SK-N-SH (cell line): Measurements from ENCODE around the gene HSD17B7. TPM values are rescaled to one million over a fixed set of nuclear protein-coding genes. Genes with fewer than 3 reads are reported as not detected.
A peak's percentile ranks its signal among the peaks of the same experiment; 100 is the strongest.
"Not testable (repeated sequence)": the region's sequence is repeated elsewhere in the genome, so short reads cannot be mapped to it uniquely, and the experiment has no call there.

Source experiments
- CTCF ChIA-PET: fragments of 300-600, 350-600 bp; formaldehyde crosslinking; extraction: SDS; loops from one replicate; lab custom pipeline; 2021; lab: Yijun Ruan, JAX
- POLR2A ChIA-PET: fragments of 350-600 bp; sonication (Branson Sonifier 250); formaldehyde crosslinking; extraction: SDS; loops from one replicate; lab custom pipeline; 2020; ENCODE audit warnings: antibody characterized with exemption, inconsistent platforms; lab: Yijun Ruan, JAX
- DNase-seq: peaks from one replicate; pipeline ENCODE4 v3.0.0; 2012
- H2AFZ ChIP-seq: fragments of 200-600 bp; sonication (generic); 2 replicates; pipeline ENCODE4 v1.8.1; 2016; ENCODE audit warnings: antibody characterized with exemption, mild to moderate bottlenecking, low read depth
- H3F3A ChIP-seq: fragments of 200-600 bp; sonication (generic); replicated peaks from 2 replicates; pipeline ENCODE3; 2016; ENCODE audit warnings: antibody characterized with exemption, mild to moderate bottlenecking; ENCODE audit not compliant: insufficient read depth
- H3K27ac ChIP-seq, 2 experiments: fragments of 200-500 bp in 1 of 2; fragments of 200-600 bp in 1 of 2; sonication (Bioruptor generic) in 1 of 2; sonication (generic), shearing (Covaris generic) in 1 of 2; 2 replicates each; pipeline versions ENCODE4 v1.5.1 to v1.6.1; 2014 to 2016; ENCODE audit warnings: low read depth in 2 of 2, inconsistent platforms in 1 of 2, low read length in 1 of 2, mild to moderate bottlenecking in 1 of 2, mixed read lengths in 1 of 2
- H3K27me3 ChIP-seq: fragments of 200-600 bp; sonication (generic), shearing (Covaris generic); 2 replicates; pipeline ENCODE4 v1.6.1; 2016; ENCODE audit warnings: mixed run types; ENCODE audit not compliant: insufficient read depth
- H3K36me3 ChIP-seq, 2 experiments: fragments of 200-500 bp in 1 of 2; fragments of 200-600 bp in 1 of 2; sonication (Bioruptor generic) in 1 of 2; sonication (generic) in 1 of 2; replicated peaks in 1 of 2; 2 replicates each; pipeline versions ENCODE3 to v1.5.1; 2014 to 2016; ENCODE audit warnings: low read length in 1 of 2, mild to moderate bottlenecking in 1 of 2; ENCODE audit not compliant: insufficient read depth in 2 of 2, control insufficient read depth in 1 of 2
- H3K4me1 ChIP-seq, 2 experiments: fragments of 200-500 bp in 1 of 2; fragments of 200-600 bp in 1 of 2; sonication (Bioruptor generic) in 1 of 2; sonication (generic), shearing (Covaris generic) in 1 of 2; 2 replicates each; pipeline versions ENCODE4 v1.5.1 to v1.6.1; 2014 to 2016; ENCODE audit warnings: low read depth in 1 of 2, low read length in 1 of 2, mixed run types in 1 of 2; ENCODE audit not compliant: insufficient read depth in 2 of 2, control insufficient read depth in 1 of 2
- H3K4me2 ChIP-seq: fragments of 200-600 bp; sonication (generic), shearing (Covaris generic); 2 replicates; pipeline ENCODE4 v1.6.1; 2017; ENCODE audit warnings: mixed run types
- H3K4me3 ChIP-seq, 2 experiments: fragments of 200-500 bp in 1 of 2; fragments of 200-600 bp in 1 of 2; sonication (Bioruptor generic) in 1 of 2; sonication (generic), shearing (Covaris generic) in 1 of 2; 2 replicates each; pipeline versions ENCODE4 v1.5.1 to v1.8.1; 2014 to 2016; ENCODE audit warnings: low read depth in 2 of 2, inconsistent platforms in 1 of 2, low read length in 1 of 2, mild to moderate bottlenecking in 1 of 2, mixed read lengths in 1 of 2, moderate library complexity in 1 of 2
- H3K79me2 ChIP-seq: fragments of 200-600 bp; sonication (generic); 2 replicates; pipeline ENCODE4 v1.8.1; 2017; ENCODE audit warnings: mild to moderate bottlenecking; ENCODE audit not compliant: insufficient read depth
- H3K9ac ChIP-seq: fragments of 200-600 bp; sonication (generic); 2 replicates; pipeline ENCODE4 v1.6.1; 2017; ENCODE audit warnings: mixed run types
- H3K9me2 ChIP-seq: fragments of 200-600 bp; sonication (generic); 2 replicates; pipeline ENCODE4 v1.6.1; 2017; ENCODE audit warnings: mixed run types
- H3K9me3 ChIP-seq: fragments of 200-600 bp; sonication (generic); 2 replicates; pipeline ENCODE4 v1.6.1; 2017; ENCODE audit warnings: mixed run types, mild to moderate bottlenecking, moderate library complexity
- H4K20me1 ChIP-seq: fragments of 200-600 bp; sonication (generic); 2 replicates; pipeline ENCODE4 v1.6.1; 2017; ENCODE audit warnings: mild to moderate bottlenecking, mixed run types; ENCODE audit not compliant: insufficient read depth
- MXI1 ChIP-seq: IDR thresholded peaks from 2 replicates; pipeline ENCODE4 v1.6.1; 2012; ENCODE audit warnings: mild to moderate bottlenecking, low read depth, low read length, improper control_type of control experiment
- WGBS: methylation state at CpG from one replicate; pipeline ENCODE4 v1.1.6; 2017; ENCODE audit warnings: low lambda C conversion rate; 5-methylcytosine and 5-hydroxymethylcytosine counted together
- polyA plus RNA-seq, 3 experiments: library from polyadenylated mRNA; depleted of rRNA; stranded (reverse); fragments of >200 nt; gene quantifications; 2 replicates each; pipeline ENCODE4 v1.2.3, GENCODE V29; 2012
- TF ChIP-seq, protein P1 (sequence below): IDR thresholded peaks from 2 replicates; pipeline ENCODE4 v1.4.0; 2012; ENCODE audit warnings: low read depth, borderline replicate concordance

The HSD17B7 gene
- polyA plus RNA-seq, 1 of the 3 experiments (the other 2 are of a cell fraction), result 14.5 TPM

DNA sequence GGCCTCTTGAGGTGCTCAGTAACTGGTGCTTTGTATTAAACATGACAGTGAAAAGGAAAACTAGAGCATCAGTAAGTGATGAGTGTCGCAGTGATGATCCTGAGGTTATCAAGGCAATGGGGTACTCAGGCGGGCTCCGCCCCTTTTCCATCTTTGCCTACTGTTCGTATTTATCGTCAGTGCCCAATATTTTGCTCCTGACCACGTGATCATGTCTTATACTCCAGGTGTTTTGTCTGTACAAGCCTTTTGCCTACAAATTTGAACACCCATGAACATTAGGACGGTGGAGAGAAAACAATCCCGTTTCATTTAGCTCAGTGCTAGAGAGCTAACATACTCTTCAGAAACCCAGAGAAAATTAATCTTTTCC, 469 bp downstream of the HSD17B7 start:
- WGBS, result 1% methylated on average over 7 of the region's 8 CpGs
- not testable (repeated sequence) for DNase-seq
- peak overlapping the region; percentile 69 for H3K4me2 ChIP-seq

DNA sequence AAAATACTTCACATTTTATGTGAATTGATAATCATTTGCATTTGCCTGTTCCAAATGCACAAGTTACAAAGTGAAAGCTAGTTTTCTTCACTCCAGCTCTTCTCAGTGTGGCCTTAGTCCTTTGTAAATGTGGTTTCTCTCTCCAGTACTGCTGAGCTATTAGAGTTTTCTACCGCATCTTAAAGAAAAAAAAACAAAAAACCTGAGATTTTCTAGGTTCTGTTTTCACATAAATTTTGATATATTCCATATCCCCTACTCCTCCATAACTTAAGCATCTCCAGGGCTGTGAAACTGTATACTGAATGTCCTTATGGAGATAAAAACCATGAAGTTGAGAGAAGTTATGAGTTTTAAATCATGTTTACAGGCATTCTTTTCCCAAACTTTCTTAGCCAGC, 3.8 kb downstream of the HSD17B7 start:
- peaks cover 5 to 11% of the 10 kb centered on the region in 2 experiments for H3K36me3 ChIP-seq
- POLR2A ChIA-PET, H3K79me2 ChIP-seq, DNase-seq, H3K4me2 ChIP-seq, H3K27me3 ChIP-seq, H3K4me3 ChIP-seq, H3K9me2 ChIP-seq, H2AFZ ChIP-seq, H3K4me1 ChIP-seq, H3F3A ChIP-seq, H3K27ac ChIP-seq, H3K9ac ChIP-seq, H4K20me1 ChIP-seq, H3K9me3 ChIP-seq: not testable (repeated sequence)
- CTCF ChIA-PET, result interaction anchor here (1.1 kb wide), 1 partner anchor 181 kb away, joined by 4 read pairs; no protein-coding TSS in a partner anchor
- WGBS, result 100% methylated on average over 1 of the region's 1 CpG

More for the DNA sequence above, 469 bp downstream of the HSD17B7 start:
- CTCF ChIA-PET, H3K79me2 ChIP-seq, H3K36me3 ChIP-seq, H3F3A ChIP-seq, H3K9me3 ChIP-seq, H4K20me1 ChIP-seq, POLR2A ChIA-PET, H3K9me2 ChIP-seq, H3K4me1 ChIP-seq, H3K27ac ChIP-seq, H3K27me3 ChIP-seq, H2AFZ ChIP-seq: not testable (repeated sequence)
- Histone ChIP-seq H3K4me3 (peak overlapping the region; percentile 55 to 74), H3K9ac (peak overlapping the region; percentile 54; the same call in 1 of the 2 replicates)
- TF ChIP-seq MXI1, result 0 out of 2 replicates have a peak, but pooled peaks have one; percentile 9
- TF ChIP-seq, protein P1, sequence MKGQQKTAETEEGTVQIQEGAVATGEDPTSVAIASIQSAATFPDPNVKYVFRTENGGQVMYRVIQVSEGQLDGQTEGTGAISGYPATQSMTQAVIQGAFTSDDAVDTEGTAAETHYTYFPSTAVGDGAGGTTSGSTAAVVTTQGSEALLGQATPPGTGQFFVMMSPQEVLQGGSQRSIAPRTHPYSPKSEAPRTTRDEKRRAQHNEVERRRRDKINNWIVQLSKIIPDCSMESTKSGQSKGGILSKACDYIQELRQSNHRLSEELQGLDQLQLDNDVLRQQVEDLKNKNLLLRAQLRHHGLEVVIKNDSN, result peak; percentile 61; the same call in 1 of the 2 replicates

DNA sequence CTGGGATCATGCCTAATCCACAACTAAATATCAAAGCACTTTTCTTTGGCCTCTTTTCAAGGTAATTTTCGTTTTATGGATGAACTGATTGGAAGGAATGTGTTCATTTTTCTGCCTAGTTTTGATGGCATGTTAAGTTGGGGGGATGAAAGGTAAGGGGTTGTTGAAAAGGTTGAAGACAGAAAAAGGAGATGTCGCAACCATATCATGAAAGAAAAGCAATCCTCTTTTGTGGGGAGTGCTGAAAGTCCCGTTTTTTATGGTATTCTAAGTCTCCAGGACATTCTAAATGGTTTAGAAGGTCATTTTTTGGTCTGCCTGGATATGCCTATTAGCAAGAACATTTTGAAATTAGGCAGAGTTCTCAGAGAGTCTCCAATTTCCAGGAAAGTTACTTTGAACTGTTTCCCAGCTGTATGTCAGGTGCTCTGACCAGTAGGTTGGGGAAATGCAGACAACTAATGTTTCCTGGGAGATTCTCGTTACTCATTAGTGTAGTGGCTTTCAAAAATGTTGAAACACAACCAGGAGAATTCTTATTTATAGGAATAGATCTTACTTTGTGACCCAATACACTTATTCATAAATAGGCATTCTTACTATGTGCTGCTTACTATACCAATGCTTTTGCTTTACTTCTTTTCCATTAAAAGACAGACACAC, 6.2 kb downstream of the HSD17B7 start:
- not testable (repeated sequence) for DNase-seq
- 50% methylated on average over 4 of the region's 4 CpGs for WGBS

More for the DNA sequence above, 6.2 kb downstream of the HSD17B7 start:
- H3K27me3 ChIP-seq, H3K9ac ChIP-seq, H3K4me1 ChIP-seq, H3K9me2 ChIP-seq, H3K79me2 ChIP-seq, POLR2A ChIA-PET, H3K4me3 ChIP-seq, H4K20me1 ChIP-seq, H3F3A ChIP-seq, CTCF ChIA-PET, H3K9me3 ChIP-seq, H2AFZ ChIP-seq, H3K4me2 ChIP-seq, H3K27ac ChIP-seq: not testable (repeated sequence)
- H3K36me3 ChIP-seq, result peaks cover 14 to 18% of the 10 kb centered on the region in 2 experiments
